ENCODE measurements around the gene HACD4.

Gene HACD4

GRCh38 chr9:20962536-20963225 is 68.8 kb downstream of the HACD4 start:
- DNase-seq = no peak

GRCh38 chr9:20950707-20951106 is 80.7 kb downstream of the HACD4 start:
- no peak for DNase-seq
